H9 (cell line): ENCODE data around the gene CIAO1. TPM values are rescaled to one million over a fixed set of nuclear protein-coding genes. Genes with fewer than 3 reads are reported as not detected.

Experiments
- DNase-seq: peaks from one replicate; pipeline ENCODE4 v3.0.0-alpha.2; 2017
- H2AFZ ChIP-seq: one replicate; pipeline ENCODE4 v1.6.1; 2013; ENCODE audit warnings: mild to moderate bottlenecking, low read length, control low read depth, moderate library complexity
- H2AK5ac ChIP-seq: 2 replicates; pipeline ENCODE4 v1.6.1; 2013; ENCODE audit warnings: low read length, control low read depth, mixed read lengths; ENCODE audit not compliant: insufficient read length
- H2BK120ac ChIP-seq: one replicate; pipeline ENCODE4 v1.6.1; 2013; ENCODE audit warnings: low read depth, mild to moderate bottlenecking, low read length, control low read depth, inconsistent platforms; ENCODE audit not compliant: poor library complexity, severe bottlenecking
- H2BK12ac ChIP-seq: 2 replicates; pipeline ENCODE4 v1.6.1; 2013; ENCODE audit warnings: low read length, control low read depth, mixed read lengths, low read depth; ENCODE audit not compliant: insufficient read length
- H2BK15ac ChIP-seq: 2 replicates; pipeline ENCODE4 v1.6.1; 2013; ENCODE audit warnings: low read depth, low read length, control low read depth
- H2BK20ac ChIP-seq: one replicate; pipeline ENCODE4 v1.6.1; 2013; ENCODE audit warnings: low read depth, mild to moderate bottlenecking, low read length, control low read depth, inconsistent platforms; ENCODE audit not compliant: poor library complexity, severe bottlenecking
- H2BK5ac ChIP-seq: 2 replicates; pipeline ENCODE4 v1.6.1; 2013; ENCODE audit warnings: low read length, control low read depth, mixed read lengths; ENCODE audit not compliant: insufficient read length
- H3K14ac ChIP-seq: 2 replicates; pipeline ENCODE4 v1.6.1; 2013; ENCODE audit warnings: low read length, control low read depth; ENCODE audit not compliant: insufficient read depth
- H3K18ac ChIP-seq: 2 replicates; pipeline ENCODE4 v1.6.1; 2013; ENCODE audit warnings: low read depth, mild to moderate bottlenecking, mixed read lengths, low read length, control low read depth; ENCODE audit not compliant: insufficient read length
- H3K23ac ChIP-seq: 2 replicates; pipeline ENCODE4 v1.6.1; 2013; ENCODE audit warnings: low read length, control low read depth, mixed read lengths, low read depth; ENCODE audit not compliant: insufficient read length
- H3K23me2 ChIP-seq: 2 replicates; pipeline ENCODE4 v1.6.1; 2013; ENCODE audit warnings: low read depth, mild to moderate bottlenecking, mixed read lengths, low read length, control low read depth; ENCODE audit not compliant: insufficient read length, poor library complexity, severe bottlenecking
- H3K27ac ChIP-seq: 2 replicates; pipeline ENCODE4 v1.5.1; 2013; ENCODE audit warnings: low read length, control low read depth, mixed read lengths, low read depth; ENCODE audit not compliant: insufficient read length
- H3K27me3 ChIP-seq: 2 replicates; pipeline ENCODE4 v1.6.1; 2013; ENCODE audit warnings: low read length, control low read depth, inconsistent platforms; ENCODE audit not compliant: insufficient read depth
- H3K4ac ChIP-seq: 2 replicates; pipeline ENCODE4 v1.6.1; 2013; ENCODE audit warnings: low read depth, mild to moderate bottlenecking, control low read depth, inconsistent platforms, low read length, moderate library complexity
- H3K4me1 ChIP-seq: 2 replicates; pipeline ENCODE4 v1.6.1; 2013; ENCODE audit warnings: low read length, control low read depth, inconsistent platforms; ENCODE audit not compliant: insufficient read depth
- H3K4me2 ChIP-seq: 2 replicates; pipeline ENCODE4 v1.6.1; 2013; ENCODE audit warnings: low read length, control low read depth, mixed read lengths; ENCODE audit not compliant: insufficient read length, insufficient read depth
- H3K56ac ChIP-seq: 2 replicates; pipeline ENCODE4 v1.6.1; 2013; ENCODE audit warnings: low read depth, mild to moderate bottlenecking, mixed read lengths, low read length, control low read depth; ENCODE audit not compliant: insufficient read length
- H3K79me1 ChIP-seq: 2 replicates; pipeline ENCODE4 v1.6.1; 2013; ENCODE audit warnings: low read depth, mild to moderate bottlenecking, moderate library complexity, low read length, control low read depth, inconsistent platforms; ENCODE audit not compliant: insufficient read depth, poor library complexity, severe bottlenecking
- H3K79me2 ChIP-seq: 2 replicates; pipeline ENCODE4 v1.6.1; 2013; ENCODE audit warnings: low read length, control low read depth, inconsistent platforms; ENCODE audit not compliant: insufficient read depth
- H3K9ac ChIP-seq: 2 replicates; pipeline ENCODE4 v1.6.1; 2013; ENCODE audit warnings: low read length, control low read depth, mixed read lengths; ENCODE audit not compliant: insufficient read length; ENCODE audit errors: extremely low read depth
- H3K9me3 ChIP-seq: one replicate; pipeline ENCODE4 v1.6.1; 2013; ENCODE audit warnings: low read depth, low read length, inconsistent platforms; ENCODE audit not compliant: control insufficient read depth
- H3T11ph ChIP-seq: one replicate; pipeline ENCODE4 v1.6.1; 2013; ENCODE audit warnings: mild to moderate bottlenecking, low read length, control low read depth, inconsistent platforms
- H4K20me1 ChIP-seq: one replicate; pipeline ENCODE4 v1.6.1; 2013; ENCODE audit not compliant: control insufficient read depth, insufficient read length, insufficient read depth
- H4K5ac ChIP-seq: 2 replicates; pipeline ENCODE4 v1.6.1; 2013; ENCODE audit warnings: low read depth, mild to moderate bottlenecking, mixed read lengths, low read length, control low read depth; ENCODE audit not compliant: insufficient read length
- H4K8ac ChIP-seq: replicated peaks from 2 replicates; pipeline ENCODE4 v1.6.1; 2013; ENCODE audit warnings: low read length, control low read depth, mixed read lengths, low read depth; ENCODE audit not compliant: insufficient read length
- H4K91ac ChIP-seq: 2 replicates; pipeline ENCODE4 v1.6.1; 2013; ENCODE audit warnings: low read depth, mild to moderate bottlenecking, moderate library complexity, mixed read lengths, low read length, control low read depth; ENCODE audit not compliant: insufficient read length
- H3K27ac Mint-ChIP-seq, 3 experiments: 2 replicates in 2 of 3; 3 replicates in 1 of 3; pipeline ENCODE4 v1.8.0; 2020 to 2021; ENCODE audit warnings: mixed read lengths in 3 of 3, mild to moderate bottlenecking in 1 of 3, moderate library complexity in 1 of 3
- H3K27me3 Mint-ChIP-seq: 2 replicates; pipeline ENCODE4 v1.8.0; 2021; ENCODE audit warnings: low read depth, mild to moderate bottlenecking, moderate library complexity, mixed read lengths
- H3K36me3 Mint-ChIP-seq, 3 experiments: 2 replicates in 2 of 3; 3 replicates in 1 of 3; pipeline ENCODE4 v1.8.0; 2020 to 2021; ENCODE audit warnings: low read depth in 3 of 3, mixed read lengths in 3 of 3; ENCODE audit not compliant: insufficient read depth in 1 of 3
- H3K4me1 Mint-ChIP-seq, 2 experiments: 2 replicates each; pipeline ENCODE4 v1.8.0; 2020; ENCODE audit warnings: mixed read lengths in 2 of 2
- H3K4me3 Mint-ChIP-seq, 2 experiments: 2 replicates in 1 of 2; 3 replicates in 1 of 2; pipeline ENCODE4 v1.8.0; 2020 to 2021; ENCODE audit warnings: mild to moderate bottlenecking in 2 of 2, mixed read lengths in 2 of 2, moderate library complexity in 1 of 2
- H3K9me3 Mint-ChIP-seq, 2 experiments: 2 replicates in 1 of 2; 3 replicates in 1 of 2; pipeline ENCODE4 v1.8.0; 2020; ENCODE audit warnings: mild to moderate bottlenecking in 2 of 2, mixed read lengths in 2 of 2, moderate library complexity in 1 of 2
- CTCF ChIP-seq: fragments of 200-600 bp; sonication (generic); conservative IDR thresholded peaks from 3 replicates; pipeline ENCODE4 v1.8.0; 2021; ENCODE audit warnings: antibody characterized with exemption, mild to moderate bottlenecking
- WGBS: extraction: QIAGEN DNeasy Blood & Tissue Kit; methylation state at CpG from one replicate; pipeline ENCODE4 v1.1.7; 2013; ENCODE audit warnings: missing lambda C conversion rate, low lambda C conversion rate, mixed read lengths; ENCODE audit not compliant: insufficient read length; ENCODE audit errors: extremely low coverage; 5-methylcytosine and 5-hydroxymethylcytosine counted together
- total RNA-seq: library from RNA; stranded (reverse); gene quantifications from 2 replicates; pipeline ENCODE4 v1.2.1, GENCODE V29; 2021

Gene CIAO1
- total RNA-seq, 1 experiment from 2014 or later: 67.6 TPM

GRCh38 chr2:96236882-96237281 is 29.1 kb upstream of the CIAO1 start:
- H3K27me3 Mint-ChIP-seq: no peaks in the 10 kb centered on the region
- Histone ChIP-seq H3K27me3 (no peaks in the 10 kb centered on the region), H3K9ac (no peak overlapping the region), H3K79me2 (no peaks in the 10 kb centered on the region), H3K9me3 (no peaks in the 10 kb centered on the region), H3K18ac (no peak overlapping the region), H3T11ph (no peak overlapping the region), H3K4me2 (no peak overlapping the region), H2BK15ac (no peak overlapping the region), H4K8ac (no peak overlapping the region), H2BK120ac (no peak overlapping the region), H3K23me2 (no peaks in the 10 kb centered on the region), H4K20me1 (no peaks in the 10 kb centered on the region), H2BK5ac (no peak overlapping the region), H2BK20ac (no peak overlapping the region), H3K23ac (no peak overlapping the region), H2AFZ (no peak overlapping the region), H3K56ac (no peak overlapping the region), H3K4ac (no peak overlapping the region), H2BK12ac (no peak overlapping the region), H4K5ac (no peak overlapping the region), H4K91ac (no peak overlapping the region), H3K79me1 (no peaks in the 10 kb centered on the region), H2AK5ac (no peak overlapping the region), H3K4me1 (no peaks in the 10 kb centered on the region), H3K27ac (no peak overlapping the region), H3K14ac (no peak overlapping the region)
- no CpG with 5 or more reads among the region's 1 CpG for WGBS
- no peak overlapping the region for H3K27ac Mint-ChIP-seq
- no peak overlapping the region for H3K4me3 Mint-ChIP-seq
- H3K36me3 Mint-ChIP-seq: no peaks in the 10 kb centered on the region
- H3K9me3 Mint-ChIP-seq: no peaks in the 10 kb centered on the region
- DNase-seq: no peak
- peaks cover 9% of the 10 kb centered on the region in 2 experiments for H3K4me1 Mint-ChIP-seq
- no peak for TF ChIP-seq CTCF
